HepG2 (cell line): ENCODE measurements around the gene EXTL2. TPM values are rescaled to one million over a fixed set of nuclear protein-coding genes. Genes with fewer than 3 reads are reported as not detected.

Source experiments
- ATAC-seq: fragments of 200-7000 bp; cut with Tn5 transposase; 3 replicates; pipeline ENCODE4 v1.9.1; 2020; ENCODE audit warnings: mild to moderate bottlenecking, moderate library complexity
- BruUV-seq: library from RNA; stranded (reverse); fragments of 400-500 nt; replicated peaks from 2 replicates; lab custom pipeline; 2021; lab: Mats Ljungman, UMichigan
- CTCF ChIA-PET: fragments of 300-600 bp; formaldehyde crosslinking; extraction: SDS; loops from one replicate; lab custom pipeline; 2021; ENCODE audit warnings: low total read pairs, inconsistent platforms, low intra/inter-chr PET ratio; lab: Yijun Ruan, JAX
- POLR2A ChIA-PET: fragments of 350-600 bp; sonication (Branson Sonifier 250); formaldehyde crosslinking; loops from one replicate; lab custom pipeline; 2020; ENCODE audit warnings: antibody characterized with exemption, inconsistent platforms; lab: Yijun Ruan, JAX
- DNase-seq: peaks from one replicate; pipeline ENCODE4 v3.0.0-alpha.2; 2015; ENCODE audit warnings: low spot score
- FAIRE-seq: peaks from 3 replicates; lab custom pipeline; 2011; peaks lifted over from hg19 to GRCh38; lab: Jason Lieb, UNC
- H2AFZ ChIP-seq: one replicate; pipeline ENCODE4 v1.6.1; 2011; ENCODE audit warnings: low read length, inconsistent platforms
- H3K27ac ChIP-seq: fragments of 300-600 bp; 3 replicates; pipeline ENCODE4 v1.8.0; 2011; ENCODE audit warnings: mixed run types, mild to moderate bottlenecking, mixed read lengths, low read length, inconsistent platforms; ENCODE audit not compliant: insufficient read depth; ENCODE audit errors: extremely low read length
- H3K27me3 ChIP-seq, 2 experiments: fragments of 200-600 bp in 1 of 2; 2 replicates in 1 of 2; 3 replicates in 1 of 2; pipeline versions ENCODE4 v1.6.0 to v1.8.0; 2011; ENCODE audit warnings: low read length in 2 of 2, mild to moderate bottlenecking in 2 of 2, moderate library complexity in 2 of 2, inconsistent platforms in 1 of 2; ENCODE audit not compliant: insufficient read depth in 2 of 2, control insufficient read depth in 1 of 2
- H3K36me3 ChIP-seq, 2 experiments: fragments of 200-600 bp in 1 of 2; replicated peaks in 1 of 2; 2 replicates in 1 of 2; 3 replicates in 1 of 2; pipeline versions ENCODE4 v1.5.1 to v1.8.0; 2011; ENCODE audit warnings: low read length in 2 of 2, inconsistent platforms in 1 of 2; ENCODE audit not compliant: insufficient read depth in 2 of 2, control insufficient read depth in 1 of 2
- H3K4me1 ChIP-seq: 2 replicates; pipeline ENCODE4 v1.5.1; 2012; ENCODE audit warnings: low read length, inconsistent platforms; ENCODE audit not compliant: insufficient read depth
- H3K4me2 ChIP-seq: 2 replicates; pipeline ENCODE4 v1.6.0; 2011; ENCODE audit warnings: low read depth, low read length, inconsistent platforms
- H3K4me3 ChIP-seq, 3 experiments: fragments of 200-600 bp in 1 of 3; sonication (generic), shearing (Covaris generic) in 1 of 3; replicated peaks in 1 of 3; 2 replicates each; pipeline ENCODE4 v1.5.1; 2011 to 2016; ENCODE audit warnings: low read length in 3 of 3, inconsistent platforms in 2 of 3, low read depth in 2 of 3, mild to moderate bottlenecking in 2 of 3, control low read depth in 1 of 3, mixed read lengths in 1 of 3; ENCODE audit not compliant: insufficient read depth in 1 of 3
- H3K79me2 ChIP-seq: one replicate; pipeline ENCODE4 v1.6.1; 2011; ENCODE audit warnings: low read length, inconsistent platforms; ENCODE audit not compliant: insufficient read depth
- H3K9ac ChIP-seq: 2 replicates; pipeline ENCODE4 v1.6.0; 2011; ENCODE audit warnings: mild to moderate bottlenecking, low read depth, low read length, inconsistent platforms; ENCODE audit not compliant: insufficient read depth
- H3K9me3 ChIP-seq: 2 replicates; pipeline ENCODE4 v1.5.1; 2012; ENCODE audit warnings: mild to moderate bottlenecking, low read length
- H4K20me1 ChIP-seq: 2 replicates; pipeline ENCODE4 v1.6.0; 2011; ENCODE audit warnings: inconsistent platforms, mild to moderate bottlenecking, low read length, moderate library complexity; ENCODE audit not compliant: insufficient read depth
- BRF2 ChIP-seq: sonication (generic); formaldehyde crosslinking; IDR thresholded peaks from 2 replicates; pipeline ENCODE4 v1.8.1; 2022; ENCODE audit warnings: mild to moderate bottlenecking, missing genetic modification reagents
- CHD4 ChIP-seq: fragments of 200-600 bp; sonication (generic); IDR thresholded peaks from 2 replicates; pipeline ENCODE4 v1.7.0; 2017; ENCODE audit warnings: mild to moderate bottlenecking, low read length, borderline replicate concordance
- MTA3 ChIP-seq: sonication (generic); formaldehyde crosslinking; IDR thresholded peaks from 2 replicates; pipeline ENCODE4 v1.4.0; 2020; ENCODE audit warnings: missing genetic modification reagents
- NFIC ChIP-seq: IDR thresholded peaks from 2 replicates; pipeline ENCODE4 v1.6.1; 2012; ENCODE audit warnings: mild to moderate bottlenecking, low read length, inconsistent platforms
- NR2F6 ChIP-seq, 2 experiments: IDR thresholded peaks; 2 replicates each; pipeline ENCODE4 v1.6.1; 2016; ENCODE audit warnings: antibody characterized with exemption in 1 of 2, mild to moderate bottlenecking in 1 of 2
- SAFB2 ChIP-seq: sonication (generic); formaldehyde crosslinking; IDR thresholded peaks from 2 replicates; pipeline ENCODE4 v1.5.1; 2020; ENCODE audit warnings: missing genetic modification reagents, low read depth, mild to moderate bottlenecking, borderline replicate concordance
- SP2 ChIP-seq: sonication (generic); formaldehyde crosslinking; IDR thresholded peaks from 2 replicates; pipeline ENCODE4 v1.5.1; 2020; ENCODE audit warnings: mild to moderate bottlenecking, missing genetic modification reagents
- THYN1 ChIP-seq: sonication (generic); formaldehyde crosslinking; IDR thresholded peaks from 2 replicates; pipeline ENCODE4 v1.8.1; 2023; ENCODE audit warnings: low read depth, mild to moderate bottlenecking, moderate library complexity, missing genetic modification reagents, borderline replicate concordance
- TOE1 ChIP-seq: sonication (generic); formaldehyde crosslinking; IDR thresholded peaks from 2 replicates; pipeline ENCODE4 v1.4.0; 2020; ENCODE audit warnings: mild to moderate bottlenecking, missing genetic modification reagents
- ZIK1 ChIP-seq: sonication (generic); formaldehyde crosslinking; IDR thresholded peaks from 2 replicates; pipeline ENCODE4 v1.5.0; 2020; ENCODE audit warnings: mild to moderate bottlenecking, low read depth, missing genetic modification reagents, borderline replicate concordance
- ZNF318 ChIP-seq: sonication (generic); formaldehyde crosslinking; IDR thresholded peaks from 2 replicates; pipeline ENCODE4 v1.4.0; 2020; ENCODE audit warnings: mild to moderate bottlenecking, missing genetic modification reagents
- ZNF607 ChIP-seq: sonication (generic); formaldehyde crosslinking; IDR thresholded peaks from 2 replicates; pipeline ENCODE4 v1.5.1; 2020; ENCODE audit warnings: missing genetic modification reagents, mild to moderate bottlenecking, borderline replicate concordance
- ZNF768 ChIP-seq: sonication (generic); formaldehyde crosslinking; IDR thresholded peaks from 2 replicates; pipeline ENCODE4 v1.4.0; 2020; ENCODE audit warnings: missing genetic modification reagents
- in situ Hi-C: cut with HindIII; loops from 2 replicates; pipeline ENCODE4 v1.10.0; 2017; ENCODE audit warnings: low pct_unique_long_range_greater_than_20kb; ENCODE audit not compliant: extremely low pct_ligation_motif_present
- intact Hi-C: fragments of 100-400 bp; cut with micrococcal nuclease; formaldehyde crosslinking; loops from one replicate; pipeline ENCODE4 v1.10.0; 2022; ENCODE audit not compliant: unreplicated experiment
- polyA plus RNA-seq, 8 experiments: library from polyadenylated mRNA; depleted of rRNA in 3 of 8; stranded (reverse) in 7 of 8; unstranded in 1 of 8; fragments of >200 nt; fragmentation: Illumina TruSeq in 4 of 8; extraction: Trizol in 4 of 8; gene quantifications; 2 replicates each; pipeline versions ENCODE4 v1.2.1 to v1.2.3, GENCODE V29; 2011 to 2016; ENCODE audit warnings: low read depth in 4 of 8, missing spikeins in 1 of 8, mixed read lengths in 1 of 8; ENCODE audit not compliant: insufficient read depth in 1 of 8
- total RNA-seq, 5 experiments: library from RNA; depleted of rRNA; stranded (reverse); fragments of >200 nt; fragmentation: Illumina TruSeq; extraction: Trizol; gene quantifications; 2 replicates each; pipeline ENCODE4 v1.2.3, GENCODE V29; 2016; ENCODE audit warnings: low read depth in 1 of 5
- TF ChIP-seq, protein P1 (sequence below): IDR thresholded peaks from 2 replicates; pipeline ENCODE4 v1.6.1; 2016; ENCODE audit warnings: mild to moderate bottlenecking

Gene EXTL2
- total and polyA plus RNA-seq, 2 of the 13 experiments (the other 11 are each of a cell fraction or from before 2014, with no cell fraction given): 22.0 to 23.5 TPM

DNA sequence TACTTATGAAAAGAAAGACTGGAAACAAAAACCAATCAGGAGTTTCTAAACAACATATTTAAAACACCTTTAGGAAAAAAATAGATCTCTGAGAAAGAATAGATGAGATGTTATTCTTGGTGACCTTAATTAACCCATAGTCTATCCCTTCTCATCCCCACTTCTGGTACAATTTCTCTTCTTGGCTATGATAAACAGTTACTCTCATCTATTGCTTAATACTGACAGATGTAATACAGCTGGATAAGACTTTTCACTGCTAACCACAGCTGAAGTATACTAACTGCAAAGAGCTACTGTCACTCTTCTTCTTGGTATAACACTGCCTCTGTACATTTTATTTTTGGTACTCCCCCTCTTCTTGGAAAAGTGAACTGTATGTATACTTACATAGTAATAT lies 15.2 kb downstream of the EXTL2 start (continued):
- TF ChIP-seq ZIK1 (CRISPR knock-in tag) (no peak), ZNF768 (CRISPR knock-in tag) (no peak), NR2F6 (IDR thresholded peaks at IDR 0.05) (no peak), NR2F6 (CRISPR knock-in tag; IDR thresholded peaks at IDR 0.05) (no peak), SAFB2 (CRISPR knock-in tag) (no peak), BRF2 (CRISPR knock-in tag) (no peak)
- TF ChIP-seq, protein P1, sequence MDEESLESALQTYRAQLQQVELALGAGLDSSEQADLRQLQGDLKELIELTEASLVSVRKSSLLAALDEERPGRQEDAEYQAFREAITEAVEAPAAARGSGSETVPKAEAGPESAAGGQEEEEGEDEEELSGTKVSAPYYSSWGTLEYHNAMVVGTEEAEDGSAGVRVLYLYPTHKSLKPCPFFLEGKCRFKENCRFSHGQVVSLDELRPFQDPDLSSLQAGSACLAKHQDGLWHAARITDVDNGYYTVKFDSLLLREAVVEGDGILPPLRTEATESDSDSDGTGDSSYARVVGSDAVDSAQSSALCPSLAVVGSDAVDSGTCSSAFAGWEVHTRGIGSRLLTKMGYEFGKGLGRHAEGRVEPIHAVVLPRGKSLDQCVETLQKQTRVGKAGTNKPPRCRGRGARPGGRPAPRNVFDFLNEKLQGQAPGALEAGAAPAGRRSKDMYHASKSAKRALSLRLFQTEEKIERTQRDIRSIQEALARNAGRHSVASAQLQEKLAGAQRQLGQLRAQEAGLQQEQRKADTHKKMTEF (CRISPR knock-in tag): no peak

DNA sequence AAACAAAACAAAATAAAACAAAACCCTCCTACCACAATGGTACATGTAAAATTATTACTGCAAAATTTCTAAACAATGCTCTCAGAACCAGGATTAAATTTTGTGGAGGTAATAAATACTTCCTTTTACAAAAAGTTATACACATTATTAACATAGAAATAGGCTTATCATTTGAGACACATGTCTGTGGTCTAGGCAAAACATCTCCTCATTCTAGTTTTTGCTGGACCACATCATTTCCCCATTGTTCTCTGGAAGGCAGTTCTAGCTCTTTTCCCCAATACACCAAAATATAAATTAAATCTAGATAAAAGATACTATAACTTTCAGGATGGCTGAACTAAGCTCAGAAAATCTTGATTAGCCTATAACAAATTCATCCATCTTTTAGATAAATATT lies 18.4 kb downstream of the EXTL2 start:
- Histone ChIP-seq H3K9me3 (no peaks in the 10 kb centered on the region), H3K9ac (no peak overlapping the region), H4K20me1 (no peaks in the 10 kb centered on the region), H2AFZ (no peak overlapping the region), H3K27me3 (no peaks in the 10 kb centered on the region), H3K36me3 (peaks cover 0 to 7% of the 10 kb centered on the region in 2 experiments; a peak in 3 of 5 replicates), H3K27ac (no peak overlapping the region), H3K4me1 (peaks cover 9% of the 10 kb centered on the region; the same call in 1 of the 2 replicates), H3K79me2 (no peaks in the 10 kb centered on the region), H3K4me3 (no peak overlapping the region), H3K4me2 (no peak overlapping the region)
- ChIA-PET POLR2A (no interaction called here), CTCF (no interaction called here)
- intact Hi-C loops (no loop called here), in situ Hi-C loops (no loop called here)
- no peak for FAIRE-seq
- no peak for ATAC-seq
- DNase-seq: no peak
- BruUV-seq: no TSS peak
- no peak for TF ChIP-seq ZNF607 (CRISPR knock-in tag)
- no peak for TF ChIP-seq MTA3 (CRISPR knock-in tag)
- no peak for TF ChIP-seq ZNF318 (CRISPR knock-in tag)
- TF ChIP-seq THYN1: no peak
- TF ChIP-seq TOE1 (CRISPR knock-in tag): no peak
- no peak for TF ChIP-seq SP2 (CRISPR knock-in tag)
- no peak for TF ChIP-seq NFIC
- no peak for TF ChIP-seq CHD4
